ENCODE measurements around the gene CHST4. TPM values are rescaled to one million over a fixed set of nuclear protein-coding genes. Genes with fewer than 3 reads are reported as not detected.
"Not testable (repeated sequence)": the region's sequence is repeated elsewhere in the genome, so short reads cannot be mapped to it uniquely, and the experiment has no call there.

The CHST4 gene
- total RNA-seq, 1 donor from 2014 or later, result not detected

DNA sequence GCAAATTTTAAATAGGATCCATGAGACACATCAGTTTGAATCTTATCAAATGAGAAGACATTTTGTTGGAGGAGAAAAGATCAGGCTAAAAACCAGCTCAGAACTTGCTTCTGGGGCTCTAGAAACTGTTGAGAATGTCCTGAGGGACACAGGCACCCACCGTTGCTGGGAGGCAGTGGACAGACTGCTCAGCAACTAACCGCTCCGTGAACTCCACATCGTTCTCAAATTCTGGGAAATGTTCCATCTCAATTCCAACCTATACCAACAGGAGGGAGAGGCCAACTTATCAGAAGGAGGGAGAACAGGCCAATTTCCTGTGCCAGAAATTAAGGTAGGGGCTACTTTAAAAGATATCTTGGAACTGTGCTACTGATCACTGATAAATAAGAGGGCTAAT lies 42.3 kb downstream of the CHST4 start:
- intact Hi-C loops (cut with micrococcal nuclease), result loop anchor here (5.0 to 10.0 kb wide), 3 partner anchors 104 to 394 kb away; partner anchors contain the start of genes ZNF23 and ZNF821

DNA sequence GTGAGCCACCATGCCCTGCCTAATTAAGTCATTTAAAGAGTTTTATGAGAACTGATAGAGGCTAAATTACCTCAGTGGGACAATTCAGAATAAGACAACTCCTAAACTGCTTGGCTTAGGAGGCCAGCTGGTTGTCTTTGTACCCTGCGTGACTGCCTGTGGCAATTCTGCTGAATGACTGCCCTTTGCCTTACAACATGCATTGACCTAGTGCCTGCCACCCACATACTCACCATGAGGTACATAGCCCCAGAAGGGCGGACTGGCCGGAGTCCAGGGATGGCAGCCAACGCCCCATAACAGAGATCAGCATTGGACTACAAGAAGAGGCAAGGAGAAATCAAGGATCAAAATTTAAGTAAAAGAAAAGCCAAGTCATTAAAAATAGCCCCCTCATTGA lies 43.4 kb downstream of the CHST4 start:
- intact Hi-C loops (cut with micrococcal nuclease), result loop anchor here (5.0 to 10.0 kb wide), 3 partner anchors 105 to 393 kb away; partner anchors contain the start of genes ZNF23 and ZNF821

DNA sequence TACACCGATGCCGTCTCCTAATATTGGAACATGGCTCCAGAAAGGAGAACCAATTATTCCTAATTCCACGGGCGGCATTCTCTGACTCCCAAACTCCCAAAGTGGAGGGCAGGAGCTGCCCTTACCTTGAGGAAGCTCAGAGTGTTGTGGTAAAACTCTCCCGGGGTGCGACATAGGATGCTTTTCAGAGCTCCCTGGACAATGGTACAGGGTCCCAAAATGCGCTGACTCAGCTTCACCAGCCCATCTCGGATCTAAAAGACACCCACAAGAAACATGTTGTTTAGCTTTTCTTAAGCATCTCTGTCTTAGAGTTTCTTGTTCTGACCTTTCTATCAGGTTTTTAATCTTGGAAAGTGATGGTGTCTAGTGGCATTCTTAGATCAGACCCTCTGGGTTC lies 43.9 kb downstream of the CHST4 start:
- intact Hi-C loops (cut with micrococcal nuclease), result no loop called here

DNA sequence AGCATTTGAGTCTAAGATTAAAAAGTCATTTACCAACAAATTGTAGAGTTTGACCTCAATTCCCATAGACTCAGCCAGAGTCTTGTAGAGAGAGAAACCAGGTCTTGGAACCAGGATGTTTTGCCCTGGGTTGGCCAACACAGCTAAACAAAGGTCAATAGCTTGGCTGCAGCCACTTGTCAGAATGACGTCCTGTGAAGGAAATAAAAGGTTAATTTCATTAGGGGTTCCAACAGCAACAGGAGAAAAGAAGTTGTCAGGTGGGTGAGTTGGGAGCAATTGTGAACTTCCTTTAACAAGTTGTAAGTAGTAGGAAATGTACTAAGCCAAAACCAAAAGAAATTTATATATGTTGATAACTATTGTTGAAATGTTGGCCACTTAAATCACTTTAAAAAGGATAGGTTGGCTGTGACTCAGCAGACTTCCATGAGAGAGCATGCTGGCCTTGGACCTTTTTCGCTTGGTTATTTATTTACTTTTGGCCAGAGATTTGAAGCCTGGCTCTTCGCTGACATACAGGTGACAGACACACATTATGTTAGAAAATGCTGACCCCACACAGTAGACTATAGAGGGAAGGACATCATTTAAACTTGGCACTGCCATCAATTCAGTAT lies 46.4 kb downstream of the CHST4 start:
- intact Hi-C loops (cut with micrococcal nuclease), result no loop called here

DNA sequence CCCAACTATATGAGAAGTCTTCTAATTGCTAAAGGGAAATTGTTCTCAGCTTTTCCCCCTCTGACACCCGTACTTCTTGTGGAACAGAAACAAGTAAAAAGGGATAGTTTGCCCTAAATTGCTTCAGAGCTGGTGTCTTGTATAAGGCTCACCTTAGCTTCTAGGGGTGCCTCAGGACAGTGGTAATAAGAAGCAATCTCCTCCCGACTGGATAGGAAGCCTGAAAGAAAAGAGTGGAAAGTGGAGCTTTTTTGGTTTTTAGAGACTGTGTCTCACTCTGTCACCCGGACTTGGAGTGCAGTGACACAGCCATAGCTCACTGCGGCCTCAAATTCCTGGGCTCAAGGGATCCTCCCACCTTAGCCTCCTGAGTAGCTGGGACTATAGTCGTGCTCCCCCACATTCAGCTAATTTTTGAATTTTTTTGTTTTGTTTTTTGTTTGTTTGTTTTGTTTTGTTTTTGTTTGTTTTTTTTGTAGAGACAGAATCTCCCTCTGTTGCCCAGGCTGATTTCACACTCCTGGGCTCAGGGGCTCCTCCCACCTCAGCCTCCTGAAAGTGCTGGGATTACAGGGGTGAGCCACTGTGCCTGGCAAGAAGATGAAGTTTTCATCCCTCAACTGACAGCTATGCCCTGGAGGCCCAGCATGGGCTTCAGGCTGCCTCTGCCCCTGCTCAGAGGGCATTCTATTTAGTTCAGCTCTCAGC lies 47.3 kb downstream of the CHST4 start:
- intact Hi-C loops (cut with micrococcal nuclease), result no loop called here

DNA sequence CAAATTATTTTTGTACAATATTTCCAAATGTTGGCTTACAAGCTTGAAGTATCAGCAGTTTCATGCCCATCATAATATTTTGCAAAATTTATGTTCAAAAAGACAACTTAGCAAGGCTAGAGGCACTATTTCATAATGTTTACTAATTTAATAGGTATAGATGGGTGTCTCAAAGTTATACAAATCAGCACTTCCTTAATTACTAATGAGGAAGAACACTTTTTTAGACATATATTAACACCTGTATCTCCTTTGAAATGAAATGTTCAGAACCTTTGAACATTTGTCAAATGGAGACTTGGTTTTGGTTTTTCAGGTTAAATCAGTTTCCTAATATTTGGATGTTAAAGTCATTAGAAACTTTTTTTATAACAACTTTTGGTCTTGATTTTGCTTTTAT lies 48.5 kb downstream of the CHST4 start:
- intact Hi-C loops (cut with micrococcal nuclease), result no loop called here

DNA sequence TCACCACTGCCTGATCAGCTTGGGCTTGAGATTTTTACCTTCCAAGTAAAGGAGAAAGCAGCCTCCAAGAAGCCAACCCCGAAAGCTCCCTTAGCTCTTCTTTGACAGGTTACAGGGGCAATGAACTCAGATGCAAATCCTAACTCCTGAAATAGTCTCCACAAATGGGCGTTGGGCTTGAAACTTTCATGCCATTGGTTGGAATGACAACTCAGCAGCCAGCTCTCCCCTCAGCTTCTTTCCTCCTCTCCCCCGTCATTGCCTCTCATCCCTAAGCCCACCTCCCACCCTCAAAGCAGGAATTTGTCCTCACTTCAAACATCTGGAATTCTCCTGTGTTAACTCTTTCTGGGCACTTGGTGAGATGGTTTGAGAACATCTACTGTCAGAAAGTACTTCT lies 50.7 kb downstream of the CHST4 start, which contains the start of gene TAT:
Gene TAT, minus strand, starts transcription at position 122 of the 400 bp plus-strand sequence. CDS start 677 bp downstream, outside the sequence.
- intact Hi-C loops (cut with micrococcal nuclease), result no loop called here

DNA sequence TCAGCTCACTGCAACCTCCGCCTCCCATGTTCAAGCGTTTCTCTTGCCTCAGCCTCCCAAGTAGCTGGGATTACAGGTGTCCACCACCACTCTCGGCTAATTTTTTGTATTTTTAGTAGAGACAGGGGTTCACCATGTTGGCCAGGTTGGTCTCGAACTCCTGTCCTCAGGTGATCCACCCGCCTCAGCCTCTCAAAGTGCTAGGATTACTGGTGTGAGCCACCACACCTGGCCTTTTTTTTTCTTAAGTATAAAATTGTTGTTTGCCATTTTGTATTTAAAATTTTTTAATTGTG lies 56.3 kb downstream of the CHST4 start:
- intact Hi-C loops (cut with micrococcal nuclease), result not testable (repeated sequence)

DNA sequence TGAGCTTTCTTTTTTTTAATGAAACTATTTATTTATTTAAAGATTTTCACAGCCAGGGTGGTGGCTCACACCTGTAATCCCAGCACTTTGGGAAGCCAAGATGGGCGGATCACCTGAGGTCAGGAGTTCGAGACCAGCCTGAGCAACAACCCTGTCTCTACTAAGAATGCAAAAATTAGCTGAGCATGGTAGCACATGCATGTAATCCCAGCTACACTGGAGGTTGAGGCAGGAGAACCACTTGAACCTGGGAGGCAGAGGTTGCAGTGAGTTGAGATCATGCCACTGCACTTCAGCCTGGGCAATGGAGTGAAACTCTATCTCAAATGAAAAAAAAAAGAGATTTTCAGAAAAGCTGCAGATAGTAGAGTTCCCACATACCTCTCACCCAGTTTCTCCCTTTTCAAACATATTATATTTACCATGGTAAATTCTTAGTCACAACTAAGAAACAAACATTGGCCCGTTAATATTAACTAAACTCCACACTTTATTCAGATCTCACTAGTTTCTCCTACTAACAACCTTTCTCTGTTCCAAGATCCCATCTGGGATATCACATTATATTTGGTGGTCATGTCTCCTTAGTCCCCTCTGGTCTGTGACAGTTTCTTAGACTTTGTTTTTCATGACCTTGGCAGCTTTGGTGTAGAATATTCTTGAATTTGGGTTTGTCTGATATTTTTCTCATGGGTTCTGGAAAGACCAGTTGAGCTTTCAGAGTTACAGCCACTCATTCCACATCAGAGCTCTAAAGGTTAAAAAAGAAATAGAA lies 58.5 kb downstream of the CHST4 start:
- intact Hi-C loops (cut with micrococcal nuclease), result no loop called here

DNA sequence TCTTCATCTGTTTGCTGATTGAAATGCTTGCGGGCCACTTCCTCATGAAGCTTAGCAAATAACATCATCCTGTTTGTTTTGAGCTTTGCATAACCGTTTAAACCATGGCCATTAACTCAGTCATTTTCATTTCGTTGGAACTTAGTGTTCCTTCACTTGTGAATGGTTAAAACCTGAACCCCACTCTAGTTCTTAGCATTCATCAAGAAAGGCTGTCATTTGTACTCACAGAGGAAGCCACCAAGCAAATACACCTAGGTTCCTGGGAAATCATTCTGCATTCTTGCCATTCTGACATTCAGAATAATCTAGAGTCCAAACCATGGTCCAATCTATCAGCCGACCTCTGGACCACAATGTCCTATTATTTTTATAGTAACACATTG lies 59.1 kb downstream of the CHST4 start:
- intact Hi-C loops (cut with micrococcal nuclease), result no loop called here

Other genes with a start within 250 kb of the CHST4 start
- 20.7 and 21.1 TPM in 2 replicates for gene CMTR2, start 237.0 kb upstream of the CHST4 start, total RNA-seq
- not detected in 2 replicates for gene CALB2, start 167.7 kb upstream of the CHST4 start, total RNA-seq
- gene TLE7, start 84.4 kb upstream of the CHST4 start, total RNA-seq, result not detected in 2 replicates
- 4.9 and 5.6 TPM in 2 replicates for gene ZNF23, start 64.2 kb upstream of the CHST4 start, total RNA-seq
- 1.8 and 2.8 TPM in 2 replicates for gene ZNF19, start 37.1 kb upstream of the CHST4 start, total RNA-seq
- not detected in 2 replicates for gene TAT, start 50.7 kb downstream of the CHST4 start, total RNA-seq
- gene MARVELD3, start 99.8 kb downstream of the CHST4 start, total RNA-seq, result not detected in 2 replicates
- gene PHLPP2, start 198.3 kb downstream of the CHST4 start, total RNA-seq, result 6.6 and 7.2 TPM in 2 replicates